Mesendoderm (in vitro differentiated cells): ENCODE results near the gene ANKRD53.

ENCODE experiments used
- DNase-seq: peaks from one replicate; pipeline ENCODE4 v3.0.0; 2013
- H2AK5ac ChIP-seq: 2 replicates; pipeline ENCODE4 v1.6.1; 2013; ENCODE audit warnings: low read length, inconsistent platforms
- H2BK120ac ChIP-seq: 2 replicates; pipeline ENCODE4 v1.6.1; 2013; ENCODE audit warnings: low read depth, mild to moderate bottlenecking, low read length, moderate library complexity, mixed read lengths
- H2BK15ac ChIP-seq: replicated peaks from 2 replicates; pipeline ENCODE4 v1.6.1; 2013; ENCODE audit warnings: low read depth, mild to moderate bottlenecking, moderate library complexity
- H2BK5ac ChIP-seq: 2 replicates; pipeline ENCODE4 v1.6.1; 2013; ENCODE audit warnings: low read length, inconsistent platforms
- H3K18ac ChIP-seq: 2 replicates; pipeline ENCODE4 v1.6.1; 2013; ENCODE audit warnings: mild to moderate bottlenecking, low read length, mixed read lengths
- H3K23ac ChIP-seq: one replicate; pipeline ENCODE4 v1.6.1; 2013; ENCODE audit warnings: low read length
- H3K27ac ChIP-seq: 2 replicates; pipeline ENCODE4 v1.5.1; 2013; ENCODE audit warnings: low read depth, mild to moderate bottlenecking, inconsistent platforms, low read length, moderate library complexity
- H3K27me3 ChIP-seq: 2 replicates; pipeline ENCODE4 v1.6.1; 2013; ENCODE audit warnings: low read length, control low read depth, mild to moderate bottlenecking, inconsistent platforms; ENCODE audit not compliant: insufficient read depth, poor library complexity
- H3K36me3 ChIP-seq: 2 replicates; pipeline ENCODE4 v1.6.1; 2013; ENCODE audit warnings: low read length, inconsistent platforms; ENCODE audit not compliant: control insufficient read depth, insufficient read depth
- H3K4ac ChIP-seq: one replicate; pipeline ENCODE4 v1.6.1; 2013; ENCODE audit warnings: low read depth, mild to moderate bottlenecking, low read length, moderate library complexity
- H3K4me1 ChIP-seq: 2 replicates; pipeline ENCODE4 v1.6.1; 2013; ENCODE audit warnings: low read depth, low read length, inconsistent platforms; ENCODE audit not compliant: control insufficient read depth
- H3K4me2 ChIP-seq: 2 replicates; pipeline ENCODE4 v1.6.1; 2013; ENCODE audit warnings: low read length
- H3K4me3 ChIP-seq: 2 replicates; pipeline ENCODE4 v1.5.1; 2013; ENCODE audit warnings: mild to moderate bottlenecking, low read length
- H3K56ac ChIP-seq: one replicate; pipeline ENCODE4 v1.6.1; 2013; ENCODE audit warnings: low read length
- H3K79me1 ChIP-seq: 2 replicates; pipeline ENCODE4 v1.6.1; 2013; ENCODE audit warnings: low read length, inconsistent platforms
- H3K79me2 ChIP-seq: 2 replicates; pipeline ENCODE4 v1.6.1; 2013; ENCODE audit warnings: mild to moderate bottlenecking, low read length; ENCODE audit not compliant: control insufficient read depth, insufficient read depth
- H3K9ac ChIP-seq: 2 replicates; pipeline ENCODE4 v1.6.1; 2013; ENCODE audit warnings: low read length, inconsistent platforms
- H4K5ac ChIP-seq: one replicate; pipeline ENCODE4 v1.6.1; 2013; ENCODE audit warnings: low read length
- H4K8ac ChIP-seq: one replicate; pipeline ENCODE4 v1.6.1; 2013; ENCODE audit warnings: low read depth, mild to moderate bottlenecking, control low read depth, low read length, moderate library complexity
- WGBS: extraction: QIAGEN DNeasy Blood & Tissue Kit; methylation state at CpG from one replicate; pipeline ENCODE4 v1.1.7; 2013; ENCODE audit warnings: low lambda C conversion rate, missing lambda C conversion rate; ENCODE audit not compliant: insufficient coverage; ENCODE audit errors: extremely low coverage; 5-methylcytosine and 5-hydroxymethylcytosine counted together

ANKRD53 gene

DNA sequence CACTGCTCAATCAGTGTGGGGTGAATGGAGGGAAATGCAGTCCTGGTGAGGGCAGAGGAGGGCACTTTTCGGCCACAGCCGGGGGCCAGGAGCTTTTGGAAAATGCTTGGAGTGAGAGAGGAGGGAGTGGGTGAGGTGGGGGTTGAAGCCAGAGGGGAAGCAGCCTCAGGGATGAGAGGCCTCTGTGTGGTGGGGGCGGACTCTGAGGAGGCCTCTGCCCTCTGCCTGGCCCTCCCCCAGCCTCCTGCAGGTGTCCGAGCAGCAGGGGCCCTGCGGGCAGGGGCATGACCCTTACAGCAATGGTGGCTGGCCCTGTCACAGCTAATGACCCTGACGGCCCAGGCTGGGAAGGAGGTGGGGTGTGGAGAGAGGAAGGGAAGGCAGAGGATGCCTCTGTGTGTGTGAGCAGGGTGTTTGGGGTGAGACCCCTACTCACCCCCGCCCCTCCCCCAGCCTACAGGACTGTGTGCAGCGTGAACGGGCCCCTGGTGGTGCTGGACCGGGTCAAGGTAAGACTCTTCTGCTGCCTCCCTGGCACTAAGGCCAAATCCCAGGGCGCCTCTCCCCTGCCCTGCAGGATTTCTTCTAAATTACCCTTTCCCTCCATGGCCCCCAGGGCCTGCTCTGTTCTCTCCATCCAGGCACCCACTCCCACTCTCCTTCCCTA lies 35.1 kb upstream of the ANKRD53 start:
- Histone ChIP-seq H3K27me3 (peaks cover 8% of the 10 kb centered on the region), H3K27ac (no peak overlapping the region)
- WGBS, result no CpG with 5 or more reads among the region's 11 CpGs

DNA sequence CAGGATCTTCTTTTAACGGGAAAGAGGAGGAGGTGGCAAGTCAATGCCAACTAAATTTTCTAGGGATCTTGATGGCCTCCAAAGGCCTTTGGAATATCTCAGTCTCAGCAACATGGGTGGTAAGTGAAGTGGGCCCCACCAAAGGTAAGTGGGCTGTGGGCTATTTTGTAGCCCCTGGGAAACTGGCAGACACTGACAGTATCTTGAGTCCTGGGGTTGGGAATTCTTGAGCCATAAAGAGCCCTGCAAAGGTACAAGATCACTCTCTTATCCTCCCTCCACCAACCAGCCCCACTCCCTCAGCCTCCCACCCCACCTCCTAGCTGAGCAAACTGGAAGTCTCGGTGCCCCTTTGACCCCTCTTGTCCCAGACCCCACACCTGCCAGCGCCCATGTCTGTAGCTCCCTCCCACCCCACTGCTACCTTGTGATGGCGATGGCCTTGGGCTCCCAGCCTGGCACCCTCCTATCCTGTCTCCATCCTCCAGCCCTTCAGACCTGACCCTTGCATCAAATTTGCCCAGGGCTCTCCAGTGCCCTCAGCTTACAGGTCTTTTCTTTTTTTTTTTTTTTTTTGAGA lies 34.2 kb upstream of the ANKRD53 start:
- no peak overlapping the region for H2BK15ac ChIP-seq
- no peak overlapping the region for H4K5ac ChIP-seq
- no peak overlapping the region for H2BK5ac ChIP-seq
- H3K23ac ChIP-seq, result no peak overlapping the region
- no peak overlapping the region for H3K4me3 ChIP-seq
- no peak overlapping the region for H3K4me2 ChIP-seq
- H3K27me3 ChIP-seq, result peaks cover 8% of the 10 kb centered on the region
- H2AK5ac ChIP-seq, result no peak overlapping the region
- no peaks in the 10 kb centered on the region for H3K79me2 ChIP-seq
- no peak overlapping the region for H2BK120ac ChIP-seq
- no peak overlapping the region for H3K9ac ChIP-seq
- no peaks in the 10 kb centered on the region for H3K36me3 ChIP-seq
- H3K18ac ChIP-seq, result no peak overlapping the region
- no peaks in the 10 kb centered on the region for H3K4me1 ChIP-seq
- H3K4ac ChIP-seq, result no peak overlapping the region
- no CpG with 5 or more reads among the region's 4 CpGs for WGBS
- H3K27ac ChIP-seq, result no peak overlapping the region
- no peak for DNase-seq
- H4K8ac ChIP-seq, result no peak overlapping the region
- no peaks in the 10 kb centered on the region for H3K79me1 ChIP-seq
- no peak overlapping the region for H3K56ac ChIP-seq

More for the DNA sequence above, 35.1 kb upstream of the ANKRD53 start:
- H4K8ac ChIP-seq, result no peak overlapping the region
- H3K56ac ChIP-seq, result no peak overlapping the region
- H3K36me3 ChIP-seq, result no peaks in the 10 kb centered on the region
- H3K79me2 ChIP-seq, result no peaks in the 10 kb centered on the region
- H3K4me2 ChIP-seq, result no peak overlapping the region
- no peaks in the 10 kb centered on the region for H3K79me1 ChIP-seq
- peaks cover 5% of the 10 kb centered on the region for H3K4me1 ChIP-seq
- no peak overlapping the region for H3K4ac ChIP-seq
- no peak overlapping the region for H3K23ac ChIP-seq
- no peak overlapping the region for H4K5ac ChIP-seq
- DNase-seq, result no peak
- H2AK5ac ChIP-seq, result no peak overlapping the region
- no peak overlapping the region for H3K18ac ChIP-seq
- H3K4me3 ChIP-seq, result no peak overlapping the region
- H3K9ac ChIP-seq, result no peak overlapping the region
- no peak overlapping the region for H2BK5ac ChIP-seq
- no peak overlapping the region for H2BK120ac ChIP-seq
- H2BK15ac ChIP-seq, result no peak overlapping the region

DNA sequence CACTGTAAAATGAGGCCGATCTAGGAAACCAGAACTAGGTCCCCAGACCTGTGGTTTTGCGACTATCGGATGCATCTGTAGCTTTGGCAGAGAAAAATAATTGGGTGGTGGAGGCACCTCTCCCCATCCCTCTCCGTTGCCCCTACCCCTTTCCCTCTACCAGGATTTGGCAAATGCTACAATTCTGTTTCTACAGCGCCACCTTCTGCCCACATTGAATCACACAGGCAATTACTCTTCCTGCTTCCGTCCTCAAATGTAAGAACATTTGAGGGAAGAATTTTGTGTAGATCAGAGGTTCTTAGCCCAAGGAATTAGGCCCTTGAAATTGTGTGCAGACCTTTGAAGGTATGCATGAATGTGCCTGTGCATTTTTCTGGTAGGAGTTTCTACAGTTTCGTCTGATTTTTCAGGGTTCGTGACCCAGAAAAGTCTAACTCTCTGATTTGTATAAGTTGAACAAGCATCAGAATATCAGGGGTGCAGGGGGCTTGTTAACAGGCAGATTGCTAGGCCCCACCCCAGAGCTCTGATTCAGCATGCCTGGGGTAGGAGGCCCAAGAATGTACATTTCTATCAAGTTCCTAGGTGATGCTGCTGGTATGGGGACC lies 31.5 kb upstream of the ANKRD53 start:
- no peak overlapping the region for H4K8ac ChIP-seq
- H3K27me3 ChIP-seq, result peaks cover 5% of the 10 kb centered on the region
- no peak overlapping the region for H4K5ac ChIP-seq
- H2BK120ac ChIP-seq, result no peak overlapping the region
- H3K36me3 ChIP-seq, result no peaks in the 10 kb centered on the region
- no peak overlapping the region for H3K23ac ChIP-seq
- no peak overlapping the region for H3K18ac ChIP-seq
- peak; percentile 78 for DNase-seq
- no peak overlapping the region for H3K9ac ChIP-seq
- no peaks in the 10 kb centered on the region for H3K79me1 ChIP-seq
- H3K4ac ChIP-seq, result no peak overlapping the region
- H3K4me1 ChIP-seq, result no peaks in the 10 kb centered on the region
- no peak overlapping the region for H3K4me2 ChIP-seq
- no peak overlapping the region for H3K56ac ChIP-seq
- no peak overlapping the region for H3K4me3 ChIP-seq
- no peak overlapping the region for H2BK5ac ChIP-seq
- no peak overlapping the region for H2BK15ac ChIP-seq
- H2AK5ac ChIP-seq, result no peak overlapping the region
- H3K27ac ChIP-seq, result no peak overlapping the region
- WGBS, result no CpG with 5 or more reads among the region's 8 CpGs
- H3K79me2 ChIP-seq, result no peaks in the 10 kb centered on the region

DNA sequence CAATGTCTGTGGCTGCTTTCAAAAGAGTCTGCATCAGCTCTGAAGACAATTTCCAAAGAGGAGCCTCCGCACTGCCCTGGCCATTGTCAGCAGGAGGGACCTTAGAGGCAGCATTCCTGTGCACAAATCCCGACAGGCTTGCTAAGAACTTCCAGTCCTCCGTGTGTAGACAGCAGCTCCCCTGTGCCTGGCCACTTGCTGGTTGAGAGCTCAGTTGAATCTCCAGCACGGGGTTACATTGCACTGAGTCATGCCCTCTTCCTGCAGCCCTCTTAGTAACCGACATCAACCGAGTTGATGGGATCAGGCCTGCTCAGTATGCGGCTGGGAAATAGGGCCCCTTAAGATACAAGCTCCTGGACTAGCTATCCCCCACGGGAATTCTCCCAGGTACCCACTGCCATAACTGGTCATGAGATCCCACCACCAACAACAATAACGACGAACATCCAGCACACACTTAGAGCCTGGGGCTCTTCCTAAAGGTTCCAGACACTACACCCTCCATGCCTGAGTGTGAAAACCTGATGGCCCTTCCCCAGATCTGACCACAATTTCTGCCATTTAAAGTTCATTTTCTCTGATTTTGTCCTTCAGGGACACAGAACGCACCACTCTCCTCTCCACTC lies 30.8 kb upstream of the ANKRD53 start:
- no CpG with 5 or more reads among the region's 11 CpGs for WGBS

DNA sequence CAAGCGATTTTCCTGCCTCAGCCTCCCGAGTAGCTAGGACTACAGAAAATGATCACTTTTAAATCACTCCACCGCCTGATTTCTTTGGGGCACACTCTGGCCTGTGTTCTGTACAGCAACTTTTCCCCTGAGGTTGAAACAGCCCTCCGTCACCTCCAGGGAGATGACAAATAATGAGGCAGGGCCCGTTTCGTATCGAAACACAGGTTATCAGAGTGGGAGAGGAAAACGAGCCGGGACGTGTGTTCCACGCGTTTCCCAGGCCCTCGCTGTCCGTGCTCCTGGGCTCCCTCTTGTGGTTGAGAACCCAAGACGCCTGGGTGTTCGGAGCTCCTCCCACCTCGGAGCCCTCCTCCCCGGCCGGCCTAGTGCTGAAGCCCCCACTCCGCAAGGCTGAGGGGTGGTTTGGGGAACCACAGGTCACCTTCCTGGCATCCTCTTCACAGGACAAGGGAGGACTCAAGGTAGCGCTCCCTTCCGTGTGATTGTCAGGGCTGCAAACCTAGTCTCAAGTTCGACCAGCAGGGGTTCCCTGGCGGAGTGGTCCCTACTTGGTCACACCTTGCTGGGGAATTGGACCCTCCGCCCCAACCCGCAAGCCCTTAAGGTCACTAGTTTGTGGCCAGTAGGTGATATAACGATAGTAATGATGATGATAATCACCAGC lies 30.0 kb upstream of the ANKRD53 start:
- Histone ChIP-seq H3K79me1 (no peaks in the 10 kb centered on the region), H3K18ac (no peak overlapping the region), H3K36me3 (no peaks in the 10 kb centered on the region), H2BK15ac (no peak overlapping the region), H3K9ac (peak overlapping the region; percentile 49), H2BK5ac (no peak overlapping the region), H3K4me2 (peak overlapping the region; percentile 17), H3K56ac (peak overlapping the region; percentile 70), H3K4me3 (no peak overlapping the region), H3K23ac (no peak overlapping the region), H3K4ac (no peak overlapping the region), H4K5ac (no peak overlapping the region), H2BK120ac (no peak overlapping the region), H4K8ac (no peak overlapping the region), H3K27ac (no peak overlapping the region), H3K79me2 (no peaks in the 10 kb centered on the region), H2AK5ac (no peak overlapping the region), H3K27me3 (peaks cover 5% of the 10 kb centered on the region), H3K4me1 (no peaks in the 10 kb centered on the region)
- DNase-seq, result peak; percentile 75
- WGBS, result no CpG with 5 or more reads among the region's 27 CpGs

More for the DNA sequence above, 30.8 kb upstream of the ANKRD53 start:
- no peak overlapping the region for H2BK5ac ChIP-seq
- no peak overlapping the region for H2BK120ac ChIP-seq
- no peaks in the 10 kb centered on the region for H3K36me3 ChIP-seq
- peaks cover 5% of the 10 kb centered on the region for H3K27me3 ChIP-seq
- H3K79me2 ChIP-seq, result no peaks in the 10 kb centered on the region
- no peak overlapping the region for H3K4me3 ChIP-seq
- peak; percentile 63 for DNase-seq
- no peaks in the 10 kb centered on the region for H3K4me1 ChIP-seq
- H3K4ac ChIP-seq, result no peak overlapping the region
- no peak overlapping the region for H2AK5ac ChIP-seq
- H4K5ac ChIP-seq, result no peak overlapping the region
- H3K18ac ChIP-seq, result no peak overlapping the region
- no peaks in the 10 kb centered on the region for H3K79me1 ChIP-seq
- no peak overlapping the region for H3K23ac ChIP-seq
- no peak overlapping the region for H3K9ac ChIP-seq
- H3K27ac ChIP-seq, result no peak overlapping the region
- H3K4me2 ChIP-seq, result no peak overlapping the region
- H2BK15ac ChIP-seq, result no peak overlapping the region
- no peak overlapping the region for H4K8ac ChIP-seq
- H3K56ac ChIP-seq, result no peak overlapping the region
